ENCODE measurements around the gene HYAL3. TPM values are rescaled to one million over a fixed set of nuclear protein-coding genes. Genes with fewer than 3 reads are reported as not detected.
A peak's percentile ranks its signal among the peaks of the same experiment; 100 is the strongest.

HYAL3 gene
- polyA plus RNA-seq, 1 experiment = 8.5 TPM

DNA sequence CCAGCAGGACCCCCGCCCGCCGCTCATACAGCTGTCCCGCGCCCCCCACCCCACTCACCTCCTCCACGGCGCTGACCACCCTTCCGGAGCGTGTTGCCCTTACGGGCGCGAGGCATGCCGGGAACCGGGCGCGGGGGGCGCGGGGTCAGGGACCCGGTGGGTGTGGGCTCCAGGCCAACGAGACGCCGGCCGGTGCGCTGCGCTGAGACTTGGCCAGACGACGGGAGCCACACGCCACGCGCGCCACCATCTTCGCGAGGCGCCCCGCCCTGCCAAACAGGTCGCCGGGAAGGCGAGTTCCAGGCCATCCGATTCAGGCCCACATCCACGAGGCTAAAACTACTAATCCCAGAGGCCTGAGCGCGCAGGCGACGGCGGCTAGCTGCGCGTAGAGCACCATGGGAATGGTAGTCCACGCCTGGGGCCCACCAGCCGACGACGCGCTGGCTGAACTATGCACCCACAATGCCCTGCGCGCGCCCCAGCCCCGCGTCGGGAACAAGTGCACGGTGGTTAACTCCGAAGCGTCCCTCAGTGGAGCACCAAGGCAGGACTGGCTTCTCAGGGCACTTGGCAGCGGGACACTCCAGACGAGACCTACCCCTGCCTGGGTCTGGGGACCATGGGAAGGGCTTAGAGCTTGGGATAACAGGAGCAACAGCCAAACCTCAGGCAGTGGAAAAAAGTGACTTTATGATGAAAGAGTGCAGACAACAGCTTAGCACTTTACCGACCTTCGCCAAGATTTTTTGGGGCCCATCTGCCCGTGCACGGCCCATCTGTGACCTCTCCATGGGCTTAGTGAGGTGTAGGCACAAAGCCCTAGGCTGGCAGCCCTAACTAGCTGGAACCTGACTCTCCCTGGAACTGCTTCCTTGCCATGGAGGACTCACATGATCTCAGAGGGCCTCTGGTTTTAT, 6.8 kb downstream of the HYAL3 start, which contains the start of gene IFRD2:
TSS of gene IFRD2 (minus strand) at position 271 of the 920 bp plus-strand sequence. CDS start at position 116, 155 bp downstream.
- no peak for TF ChIP-seq CTCF (IDR thresholded peaks at IDR 0.05; ENCODE audit: insufficient read depth, low read depth, low read length)
- Histone ChIP-seq H3K4me3 (ENCODE audit: low read depth, low read length) (peak within 1 kb of the TSS; percentile 88), H3K27me3 (ENCODE audit: control insufficient read depth, insufficient read depth, low read length) (no peaks in the 10 kb centered on the region), H3K36me3 (ENCODE audit: control insufficient read depth, insufficient read depth, low read length) (peaks cover 25% of the 10 kb centered on the region)
- ChIA-PET CTCF (interaction anchor here (0.6 to 1.5 kb wide), 13 partner anchors 10 to 167 kb away, joined by 3 to 5 read pairs (median 4); partner anchors contain the start of gene SEMA3B), POLR2A (interaction anchor here (0.5 to 0.8 kb wide), 3 partner anchors 29 to 57 kb away, joined by 3 to 6 read pairs (median 5); no protein-coding TSS in a partner anchor)
- peak; percentile 90 for DNase-seq (ENCODE audit: low read depth)

DNA sequence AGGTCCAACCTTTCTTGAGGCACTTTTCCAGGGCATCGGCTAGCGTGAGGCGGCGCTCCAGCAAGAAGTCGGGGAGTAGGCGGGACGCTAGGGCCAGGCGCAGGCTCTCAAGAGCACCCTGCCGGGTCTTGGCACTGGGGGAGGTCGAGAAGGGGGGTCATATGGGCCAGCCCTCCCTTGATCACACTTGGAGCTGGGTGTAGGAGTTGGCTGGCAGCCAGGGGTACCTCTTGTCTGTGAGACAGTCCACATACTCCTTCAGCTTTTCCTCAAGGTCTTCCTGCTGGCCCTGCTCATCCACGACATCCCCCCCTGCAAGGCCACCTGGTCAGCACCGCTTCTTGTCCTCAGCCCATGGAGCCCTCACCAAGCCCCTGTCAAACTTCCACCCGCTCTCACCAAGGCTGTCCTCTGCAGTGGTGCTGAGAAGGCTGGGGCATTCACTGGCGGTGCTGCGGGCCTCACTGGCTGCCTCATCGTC, 9.0 kb downstream of the HYAL3 start:
- ChIA-PET POLR2A (no interaction called here), CTCF (interaction anchor here (1.1 to 2.0 kb wide), 4 partner anchors 16 to 64 kb away, joined by 3 to 5 read pairs (median 4); partner anchors contain the start of gene GNAI2)
- Histone ChIP-seq H3K36me3 (ENCODE audit: control insufficient read depth, insufficient read depth, low read length) (peaks cover 31% of the 10 kb centered on the region), H3K27me3 (ENCODE audit: control insufficient read depth, insufficient read depth, low read length) (no peaks in the 10 kb centered on the region), H3K4me3 (ENCODE audit: low read depth, low read length) (no peak overlapping the region)
- no peak for DNase-seq (ENCODE audit: low read depth)
- TF ChIP-seq CTCF (IDR thresholded peaks at IDR 0.05; ENCODE audit: insufficient read depth, low read depth, low read length) = no peak

DNA sequence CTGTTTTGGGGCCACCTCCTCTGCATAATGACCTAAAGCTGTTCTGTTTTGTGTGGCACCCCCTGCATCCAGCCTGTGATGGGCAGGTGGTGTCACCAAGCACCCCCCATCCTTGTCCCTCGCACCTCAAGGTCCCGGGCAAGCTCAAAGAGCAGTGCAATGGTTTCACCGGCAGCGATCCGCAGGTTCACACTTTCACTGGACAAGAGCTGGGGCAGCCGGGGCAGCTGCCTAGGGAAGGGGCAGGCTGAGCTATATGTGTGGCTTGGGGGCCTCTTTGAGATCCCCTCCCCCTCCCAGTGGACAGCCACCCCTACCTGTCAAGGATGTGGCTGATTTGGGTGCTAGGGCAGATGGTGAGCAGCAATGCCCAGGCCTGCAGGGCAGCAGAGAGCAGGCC, 10.1 kb downstream of the HYAL3 start:
- Histone ChIP-seq H3K4me3 (ENCODE audit: low read depth, low read length) (no peak overlapping the region), H3K27me3 (ENCODE audit: control insufficient read depth, insufficient read depth, low read length) (no peaks in the 10 kb centered on the region), H3K36me3 (ENCODE audit: control insufficient read depth, insufficient read depth, low read length) (peaks cover 31% of the 10 kb centered on the region)
- CTCF ChIA-PET = interaction anchor here (1.1 to 2.0 kb wide), 5 partner anchors 15 to 100 kb away, joined by 3 to 5 read pairs (median 4); partner anchors contain the start of gene GNAI2
- no peak for TF ChIP-seq CTCF (IDR thresholded peaks at IDR 0.05; ENCODE audit: insufficient read depth, low read depth, low read length)
- no peak for DNase-seq (ENCODE audit: low read depth)
- POLR2A ChIA-PET = no interaction called here

GRCh38 chr3:50288387-50289007, 10.7 kb downstream of the HYAL3 start:
- CTCF ChIA-PET = interaction anchor here (0.6 to 2.0 kb wide), 5 partner anchors 7 to 99 kb away, joined by 3 to 5 read pairs (median 4); no protein-coding TSS in a partner anchor
- no peak for DNase-seq (ENCODE audit: low read depth)
- POLR2A ChIA-PET = no interaction called here
- no peaks in the 10 kb centered on the region for H3K27me3 ChIP-seq (ENCODE audit: control insufficient read depth, insufficient read depth, low read length)
- H3K4me3 ChIP-seq (ENCODE audit: low read depth, low read length) = no peak overlapping the region
- H3K36me3 ChIP-seq (ENCODE audit: control insufficient read depth, insufficient read depth, low read length) = peaks cover 31% of the 10 kb centered on the region
- TF ChIP-seq CTCF (IDR thresholded peaks at IDR 0.05; ENCODE audit: insufficient read depth, low read depth, low read length) = no peak

GRCh38 chr3:50287262-50287661, 11.9 kb downstream of the HYAL3 start:
- CTCF ChIA-PET = no interaction called here
- no peak for DNase-seq (ENCODE audit: low read depth)
- TF ChIP-seq CTCF (IDR thresholded peaks at IDR 0.05; ENCODE audit: insufficient read depth, low read depth, low read length) = no peak
- Histone ChIP-seq H3K27me3 (ENCODE audit: control insufficient read depth, insufficient read depth, low read length) (no peaks in the 10 kb centered on the region), H3K36me3 (ENCODE audit: control insufficient read depth, insufficient read depth, low read length) (peaks cover 31% of the 10 kb centered on the region), H3K4me3 (ENCODE audit: low read depth, low read length) (no peak overlapping the region)
- POLR2A ChIA-PET = no interaction called here

Measured in BJ (cell line).